ENCODE results near the gene GABRB1. TPM values are rescaled to one million over a fixed set of nuclear protein-coding genes. Genes with fewer than 3 reads are reported as not detected.

The GABRB1 gene
- total and polyA plus RNA-seq, 2 experiments from 2014 or later: 0.26 to 0.97 TPM

DNA sequence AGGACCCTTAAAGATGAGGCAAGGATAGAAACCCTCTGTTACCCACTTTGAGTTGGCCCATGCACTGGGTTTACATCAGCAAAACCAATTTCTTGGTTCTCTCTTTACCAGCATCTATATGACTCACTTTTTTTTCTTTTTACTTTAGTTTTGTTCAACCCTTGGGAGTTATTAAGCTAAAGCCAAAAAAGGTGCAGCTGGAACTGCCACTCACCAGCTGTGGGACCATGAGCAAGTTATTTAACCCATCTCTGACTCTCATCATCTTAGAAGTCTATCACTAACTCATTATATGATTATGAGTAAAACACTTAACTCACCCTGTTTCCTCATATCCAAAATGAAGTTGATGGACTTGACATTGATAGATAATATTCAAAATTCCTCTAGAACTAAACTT lies 53.4 kb downstream of the GABRB1 start:
- peaks cover 4% of the 10 kb centered on the region; the same call in 1 of the 3 replicates for H3K4me1 Mint-ChIP-seq
- H3K27ac Mint-ChIP-seq: no peak overlapping the region

GRCh38 chr4:47088298-47088697 lies 56.9 kb downstream of the GABRB1 start:
- H3F3A ChIP-seq (replicated peaks; ENCODE audit: low read depth): no peaks in the 10 kb centered on the region
- Mint-ChIP-seq H3K36me3 (ENCODE audit: low read depth) (no peaks in the 10 kb centered on the region), H3K4me1 (peaks cover 4% of the 10 kb centered on the region; the same call in 1 of the 3 replicates), H3K27ac (no peak overlapping the region), H3K9me3 (no peaks in the 10 kb centered on the region), H3K4me3 (no peak overlapping the region), H3K27me3 (ENCODE audit: insufficient read depth, low read depth, poor library complexity) (no peaks in the 10 kb centered on the region)
- H3K4me3 ChIP-seq: no peak overlapping the region
- no peaks in the 10 kb centered on the region for H3K27me3 ChIP-seq (ENCODE audit: insufficient read depth)
- no peaks in the 10 kb centered on the region for H3K36me3 ChIP-seq (ENCODE audit: insufficient read depth)
- no peaks in the 10 kb centered on the region for H4K20me1 ChIP-seq (replicated peaks; ENCODE audit: insufficient read depth)
- DNase-seq (ENCODE audit: low spot score): no peak
- no peak overlapping the region for H3K27ac ChIP-seq (ENCODE audit: low read depth)
- H3K4me2 ChIP-seq: no peak overlapping the region
- TF ChIP-seq ZNF331 (CRISPR knock-in tag; IDR thresholded peaks at IDR 0.05; ENCODE audit: low read depth): no peak
- no peak for TF ChIP-seq EZH2 (IDR thresholded peaks at IDR 0.05; ENCODE audit: low read depth, unreplicated experiment)
- no peak for TF ChIP-seq EZH2phosphoT487 (IDR thresholded peaks at IDR 0.05; ENCODE audit: unreplicated experiment)
- no peak for TF ChIP-seq ZNF114 (CRISPR knock-in tag; IDR thresholded peaks at IDR 0.05)
- H3K79me2 ChIP-seq (replicated peaks; ENCODE audit: insufficient read depth): no peaks in the 10 kb centered on the region
- H3K9me2 ChIP-seq (ENCODE audit: insufficient read depth): no peaks in the 10 kb centered on the region
- no peaks in the 10 kb centered on the region for H3K4me1 ChIP-seq (ENCODE audit: insufficient read depth)
- H2AFZ ChIP-seq: no peak overlapping the region
- ATAC-seq: no peak

More for the DNA sequence above, 53.4 kb downstream of the GABRB1 start:
- Histone ChIP-seq H3K4me1 (ENCODE audit: insufficient read depth) (no peaks in the 10 kb centered on the region), H3K27ac (ENCODE audit: low read depth) (no peak overlapping the region), H3K79me2 (replicated peaks; ENCODE audit: insufficient read depth) (no peaks in the 10 kb centered on the region), H4K20me1 (replicated peaks; ENCODE audit: insufficient read depth) (no peaks in the 10 kb centered on the region), H3F3A (replicated peaks; ENCODE audit: low read depth) (no peaks in the 10 kb centered on the region), H2AFZ (no peak overlapping the region), H3K36me3 (ENCODE audit: insufficient read depth) (no peaks in the 10 kb centered on the region), H3K9me2 (ENCODE audit: insufficient read depth) (no peaks in the 10 kb centered on the region), H3K27me3 (ENCODE audit: insufficient read depth) (no peaks in the 10 kb centered on the region), H3K4me2 (no peak overlapping the region), H3K4me3 (no peak overlapping the region)
- ATAC-seq: no peak
- Mint-ChIP-seq H3K36me3 (ENCODE audit: low read depth) (no peaks in the 10 kb centered on the region), H3K4me3 (no peak overlapping the region), H3K9me3 (no peaks in the 10 kb centered on the region), H3K27me3 (ENCODE audit: insufficient read depth, low read depth, poor library complexity) (no peaks in the 10 kb centered on the region)
- DNase-seq (ENCODE audit: low spot score): no peak
- TF ChIP-seq NANOG (IDR thresholded peaks at IDR 0.05; ENCODE audit: borderline replicate concordance) (no peak), POLR2AphosphoS5 (IDR thresholded peaks at IDR 0.05; ENCODE audit: low read depth) (no peak), EZH2phosphoT487 (IDR thresholded peaks at IDR 0.05; ENCODE audit: unreplicated experiment) (no peak), JUNB (IDR thresholded peaks at IDR 0.05; ENCODE audit: unreplicated experiment) (no peak), CREB1 (CRISPR knock-in tag; IDR thresholded peaks at IDR 0.05; ENCODE audit: low read depth) (no peak)

DNA sequence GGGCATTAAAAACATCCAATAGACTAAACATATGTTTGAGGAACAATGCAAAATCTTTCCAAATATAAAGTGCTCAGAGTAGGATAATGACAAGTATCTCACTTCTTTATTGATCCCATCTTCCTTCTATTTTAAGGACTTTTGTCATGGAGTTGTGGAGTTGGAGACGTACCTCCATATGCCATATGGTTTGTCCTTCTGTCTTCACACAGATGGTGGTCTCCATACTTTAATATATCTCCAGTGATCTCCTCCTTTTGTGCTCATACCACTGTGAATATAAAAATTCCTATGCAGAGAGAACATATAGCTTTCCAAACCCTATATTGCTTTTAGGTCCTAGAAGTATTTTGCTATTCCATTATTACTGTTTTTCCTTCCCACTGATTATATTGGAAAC lies 64.5 kb downstream of the GABRB1 start:
- DNase-seq (ENCODE audit: low spot score): no peak
- Histone ChIP-seq H3K4me1 (ENCODE audit: insufficient read depth) (no peaks in the 10 kb centered on the region), H3K27me3 (ENCODE audit: insufficient read depth) (no peaks in the 10 kb centered on the region), H2AFZ (no peak overlapping the region), H3K36me3 (ENCODE audit: insufficient read depth) (no peaks in the 10 kb centered on the region), H4K20me1 (replicated peaks; ENCODE audit: insufficient read depth) (no peaks in the 10 kb centered on the region), H3K4me3 (no peak overlapping the region), H3K9me2 (ENCODE audit: insufficient read depth) (no peaks in the 10 kb centered on the region), H3K79me2 (replicated peaks; ENCODE audit: insufficient read depth) (no peaks in the 10 kb centered on the region), H3F3A (replicated peaks; ENCODE audit: low read depth) (no peaks in the 10 kb centered on the region), H3K4me2 (no peak overlapping the region), H3K27ac (ENCODE audit: low read depth) (no peak overlapping the region)
- Mint-ChIP-seq H3K27me3 (ENCODE audit: insufficient read depth, low read depth, poor library complexity) (no peaks in the 10 kb centered on the region), H3K27ac (no peak overlapping the region), H3K36me3 (ENCODE audit: low read depth) (no peaks in the 10 kb centered on the region; the same call in 2 of the 3 replicates), H3K4me3 (no peak overlapping the region), H3K9me3 (no peaks in the 10 kb centered on the region), H3K4me1 (peaks cover 4% of the 10 kb centered on the region; the same call in 1 of the 3 replicates)
- ATAC-seq: no peak
- TF ChIP-seq NANOG (IDR thresholded peaks at IDR 0.05; ENCODE audit: borderline replicate concordance) (no peak), EZH2 (IDR thresholded peaks at IDR 0.05; ENCODE audit: low read depth, unreplicated experiment) (no peak), POLR2AphosphoS5 (IDR thresholded peaks at IDR 0.05; ENCODE audit: low read depth) (no peak), EZH2phosphoT487 (IDR thresholded peaks at IDR 0.05; ENCODE audit: unreplicated experiment) (no peak)
- TF ChIP-seq, protein P1, sequence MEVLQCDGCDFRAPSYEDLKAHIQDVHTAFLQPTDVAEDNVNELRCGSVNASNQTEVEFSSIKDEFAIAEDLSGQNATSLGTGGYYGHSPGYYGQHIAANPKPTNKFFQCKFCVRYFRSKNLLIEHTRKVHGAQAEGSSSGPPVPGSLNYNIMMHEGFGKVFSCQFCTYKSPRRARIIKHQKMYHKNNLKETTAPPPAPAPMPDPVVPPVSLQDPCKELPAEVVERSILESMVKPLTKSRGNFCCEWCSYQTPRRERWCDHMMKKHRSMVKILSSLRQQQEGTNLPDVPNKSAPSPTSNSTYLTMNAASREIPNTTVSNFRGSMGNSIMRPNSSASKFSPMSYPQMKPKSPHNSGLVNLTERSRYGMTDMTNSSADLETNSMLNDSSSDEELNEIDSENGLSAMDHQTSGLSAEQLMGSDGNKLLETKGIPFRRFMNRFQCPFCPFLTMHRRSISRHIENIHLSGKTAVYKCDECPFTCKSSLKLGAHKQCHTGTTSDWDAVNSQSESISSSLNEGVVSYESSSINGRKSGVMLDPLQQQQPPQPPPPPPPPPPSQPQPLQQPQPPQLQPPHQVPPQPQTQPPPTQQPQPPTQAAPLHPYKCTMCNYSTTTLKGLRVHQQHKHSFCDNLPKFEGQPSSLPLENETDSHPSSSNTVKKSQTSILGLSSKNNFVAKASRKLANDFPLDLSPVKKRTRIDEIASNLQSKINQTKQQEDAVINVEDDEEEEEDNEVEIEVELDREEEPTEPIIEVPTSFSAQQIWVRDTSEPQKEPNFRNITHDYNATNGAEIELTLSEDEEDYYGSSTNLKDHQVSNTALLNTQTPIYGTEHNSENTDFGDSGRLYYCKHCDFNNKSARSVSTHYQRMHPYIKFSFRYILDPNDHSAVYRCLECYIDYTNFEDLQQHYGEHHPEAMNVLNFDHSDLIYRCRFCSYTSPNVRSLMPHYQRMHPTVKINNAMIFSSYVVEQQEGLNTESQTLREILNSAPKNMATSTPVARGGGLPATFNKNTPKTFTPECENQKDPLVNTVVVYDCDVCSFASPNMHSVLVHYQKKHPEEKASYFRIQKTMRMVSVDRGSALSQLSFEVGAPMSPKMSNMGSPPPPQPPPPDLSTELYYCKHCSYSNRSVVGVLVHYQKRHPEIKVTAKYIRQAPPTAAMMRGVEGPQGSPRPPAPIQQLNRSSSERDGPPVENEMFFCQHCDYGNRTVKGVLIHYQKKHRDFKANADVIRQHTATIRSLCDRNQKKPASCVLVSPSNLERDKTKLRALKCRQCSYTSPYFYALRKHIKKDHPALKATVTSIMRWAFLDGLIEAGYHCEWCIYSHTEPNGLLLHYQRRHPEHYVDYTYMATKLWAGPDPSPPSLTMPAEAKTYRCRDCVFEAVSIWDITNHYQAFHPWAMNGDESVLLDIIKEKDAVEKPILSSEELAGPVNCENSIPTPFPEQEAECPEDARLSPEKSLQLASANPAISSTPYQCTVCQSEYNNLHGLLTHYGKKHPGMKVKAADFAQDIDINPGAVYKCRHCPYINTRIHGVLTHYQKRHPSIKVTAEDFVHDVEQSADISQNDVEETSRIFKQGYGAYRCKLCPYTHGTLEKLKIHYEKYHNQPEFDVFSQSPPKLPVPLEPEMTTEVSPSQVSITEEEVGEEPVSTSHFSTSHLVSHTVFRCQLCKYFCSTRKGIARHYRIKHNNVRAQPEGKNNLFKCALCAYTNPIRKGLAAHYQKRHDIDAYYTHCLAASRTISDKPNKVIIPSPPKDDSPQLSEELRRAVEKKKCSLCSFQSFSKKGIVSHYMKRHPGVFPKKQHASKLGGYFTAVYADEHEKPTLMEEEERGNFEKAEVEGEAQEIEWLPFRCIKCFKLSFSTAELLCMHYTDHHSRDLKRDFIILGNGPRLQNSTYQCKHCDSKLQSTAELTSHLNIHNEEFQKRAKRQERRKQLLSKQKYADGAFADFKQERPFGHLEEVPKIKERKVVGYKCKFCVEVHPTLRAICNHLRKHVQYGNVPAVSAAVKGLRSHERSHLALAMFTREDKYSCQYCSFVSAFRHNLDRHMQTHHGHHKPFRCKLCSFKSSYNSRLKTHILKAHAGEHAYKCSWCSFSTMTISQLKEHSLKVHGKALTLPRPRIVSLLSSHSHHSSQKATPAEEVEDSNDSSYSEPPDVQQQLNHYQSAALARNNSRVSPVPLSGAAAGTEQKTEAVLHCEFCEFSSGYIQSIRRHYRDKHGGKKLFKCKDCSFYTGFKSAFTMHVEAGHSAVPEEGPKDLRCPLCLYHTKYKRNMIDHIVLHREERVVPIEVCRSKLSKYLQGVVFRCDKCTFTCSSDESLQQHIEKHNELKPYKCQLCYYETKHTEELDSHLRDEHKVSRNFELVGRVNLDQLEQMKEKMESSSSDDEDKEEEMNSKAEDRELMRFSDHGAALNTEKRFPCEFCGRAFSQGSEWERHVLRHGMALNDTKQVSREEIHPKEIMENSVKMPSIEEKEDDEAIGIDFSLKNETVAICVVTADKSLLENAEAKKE (CRISPR knock-in tag; IDR thresholded peaks at IDR 0.05): no peak

Measured in GM23338 (cell line).